Thyroid gland (tissue), 4 donors: ENCODE data around the gene PCDHGC3. TPM values are rescaled to one million over a fixed set of nuclear protein-coding genes. Genes with fewer than 3 reads are reported as not detected.

Source experiments
- DNase-seq, 2 donors: peaks; one replicate each; pipeline ENCODE4 v3.0.0-alpha.2; 2019
- H3K27ac ChIP-seq, 3 donors: fragments of 200-600 bp; sonication (generic); 1 replicate in 2 of 3; 2 replicates in 1 of 3; pipeline ENCODE4 v1.5.1; 2016 to 2019; ENCODE audit warnings: mild to moderate bottlenecking in 1 of 3, moderate library complexity in 1 of 3
- H3K27me3 ChIP-seq: fragments of 200-600 bp; sonication (generic); one replicate; pipeline ENCODE4 v1.5.1; 2019
- H3K36me3 ChIP-seq, 2 donors: fragments of 200-600 bp; sonication (generic); one replicate each; pipeline ENCODE4 v1.5.1; 2016 to 2019
- H3K4me1 ChIP-seq, 2 donors: fragments of 200-600 bp; sonication (generic); one replicate each; pipeline ENCODE4 v1.5.1; 2017 to 2019
- H3K4me3 ChIP-seq, 3 donors: fragments of 200-600 bp; sonication (generic); replicated peaks in 1 of 3; 1 replicate in 2 of 3; 2 replicates in 1 of 3; pipeline ENCODE4 v1.5.1; 2016; ENCODE audit warnings: mild to moderate bottlenecking in 1 of 3
- H3K9me3 ChIP-seq: fragments of 200-600 bp; sonication (generic); one replicate; pipeline ENCODE4 v1.5.1; 2017
- POLR2A ChIP-seq, 2 donors: fragments of 450-650 bp; IDR thresholded peaks; one replicate each; pipeline ENCODE4 v1.6.1; 2017; ENCODE audit warnings: antibody characterized with exemption in 2 of 2, mild to moderate bottlenecking in 2 of 2, moderate library complexity in 1 of 2
- WGBS, 2 donors: methylation state at CpG; one replicate each; pipeline ENCODE4 v1.1.5; 2017; 5-methylcytosine and 5-hydroxymethylcytosine counted together
- intact Hi-C: fragments of 100-400 bp; cut with DNase I; formaldehyde crosslinking; loops from one replicate; pipeline ENCODE4 v1.15.1; 2023
- total RNA-seq, 4 donors: library from RNA; depleted of rRNA; stranded (reverse); fragments of >200 nt; gene quantifications; one replicate each; pipeline ENCODE4 v1.2.3, GENCODE V29; 2016
- TF ChIP-seq, protein P1 (sequence below), 6 experiments: fragments of 200-600 bp in 3 of 6; fragments of 450-650 bp in 3 of 6; sonication (generic) in 3 of 6; IDR thresholded peaks; one replicate each; pipeline ENCODE4 v1.5.1; 2016 to 2019; ENCODE audit warnings: antibody characterized with exemption in 6 of 6, mild to moderate bottlenecking in 2 of 6, inconsistent platforms in 1 of 6, moderate library complexity in 1 of 6

PCDHGC3 gene
- total RNA-seq, 4 donors from 2014 or later = 24.7 to 31.5 (median 27.6) TPM

DNA sequence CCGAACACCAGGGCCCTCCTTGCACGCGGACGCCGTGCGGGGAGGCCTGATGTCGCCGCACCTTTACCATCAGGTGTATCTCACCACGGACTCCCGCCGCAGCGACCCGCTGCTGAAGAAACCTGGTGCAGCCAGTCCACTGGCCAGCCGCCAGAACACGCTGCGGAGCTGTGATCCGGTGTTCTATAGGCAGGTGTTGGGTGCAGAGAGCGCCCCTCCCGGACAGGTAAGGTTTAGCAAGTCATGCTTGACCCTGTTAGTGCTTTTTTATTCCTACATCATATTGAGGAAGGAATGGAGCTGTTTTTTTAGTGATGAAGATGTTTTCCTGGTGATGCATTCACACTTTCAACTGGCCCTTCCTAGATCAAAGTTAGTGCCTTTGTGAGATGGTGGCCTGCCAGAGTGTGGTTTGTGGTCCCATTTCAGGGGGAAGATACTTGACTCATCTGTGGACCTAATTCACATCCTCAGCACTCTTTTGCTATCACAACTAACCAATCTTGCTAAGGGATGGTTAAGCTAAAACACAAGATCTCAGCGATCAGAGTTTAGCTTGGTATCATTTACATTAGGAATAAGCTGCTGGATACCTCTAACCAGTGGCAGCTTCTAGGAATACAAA, 2.7 kb downstream of the PCDHGC3 start:
- TF ChIP-seq, protein P1, sequence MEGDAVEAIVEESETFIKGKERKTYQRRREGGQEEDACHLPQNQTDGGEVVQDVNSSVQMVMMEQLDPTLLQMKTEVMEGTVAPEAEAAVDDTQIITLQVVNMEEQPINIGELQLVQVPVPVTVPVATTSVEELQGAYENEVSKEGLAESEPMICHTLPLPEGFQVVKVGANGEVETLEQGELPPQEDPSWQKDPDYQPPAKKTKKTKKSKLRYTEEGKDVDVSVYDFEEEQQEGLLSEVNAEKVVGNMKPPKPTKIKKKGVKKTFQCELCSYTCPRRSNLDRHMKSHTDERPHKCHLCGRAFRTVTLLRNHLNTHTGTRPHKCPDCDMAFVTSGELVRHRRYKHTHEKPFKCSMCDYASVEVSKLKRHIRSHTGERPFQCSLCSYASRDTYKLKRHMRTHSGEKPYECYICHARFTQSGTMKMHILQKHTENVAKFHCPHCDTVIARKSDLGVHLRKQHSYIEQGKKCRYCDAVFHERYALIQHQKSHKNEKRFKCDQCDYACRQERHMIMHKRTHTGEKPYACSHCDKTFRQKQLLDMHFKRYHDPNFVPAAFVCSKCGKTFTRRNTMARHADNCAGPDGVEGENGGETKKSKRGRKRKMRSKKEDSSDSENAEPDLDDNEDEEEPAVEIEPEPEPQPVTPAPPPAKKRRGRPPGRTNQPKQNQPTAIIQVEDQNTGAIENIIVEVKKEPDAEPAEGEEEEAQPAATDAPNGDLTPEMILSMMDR (IDR thresholded peaks at IDR 0.05) = peak in 4 of 6 experiments; percentile 25 to 57 (median 49)
- no peak for TF ChIP-seq POLR2A (IDR thresholded peaks at IDR 0.05)
- Histone ChIP-seq H3K27me3 (no peaks in the 10 kb centered on the region), H3K36me3 (no peaks in the 10 kb centered on the region), H3K4me1 (peaks cover 14 to 35% of the 10 kb centered on the region in 2 donors), H3K4me3 (no peak overlapping the region), H3K9me3 (no peaks in the 10 kb centered on the region), H3K27ac (no peak overlapping the region)
- intact Hi-C loops = loop anchor here (5.0 to 10.0 kb wide), 2 partner anchors 39 to 76 kb away; no protein-coding TSS in a partner anchor
- 25 to 34% methylated on average over 13 to 20 of the region's 20 CpGs for WGBS, 2 donors
- DNase-seq = peak; percentile 87 to 89

DNA sequence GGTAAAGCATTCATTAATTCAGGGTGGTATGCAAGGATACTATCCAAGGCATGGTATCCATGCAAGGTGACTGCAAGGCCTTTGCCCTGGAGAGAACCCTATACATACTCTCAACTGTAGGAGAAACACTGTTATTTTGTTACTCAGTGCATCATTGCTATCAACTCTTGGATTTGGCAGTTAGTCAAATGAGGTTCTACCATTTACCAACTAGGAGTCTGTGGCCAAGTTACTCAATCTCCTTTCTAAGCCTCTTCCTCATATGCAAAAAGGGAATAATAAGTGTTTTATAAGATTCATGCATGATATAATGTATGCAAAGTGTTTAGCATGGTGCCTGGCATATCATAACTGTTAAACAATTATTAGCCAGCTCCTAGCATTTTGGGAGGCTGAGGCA, 4.0 kb downstream of the PCDHGC3 start:
- peaks cover 20 to 44% of the 10 kb centered on the region in 2 donors for H3K4me1 ChIP-seq
- no peaks in the 10 kb centered on the region for H3K9me3 ChIP-seq
- no peak for DNase-seq
- TF ChIP-seq POLR2A (IDR thresholded peaks at IDR 0.05) = no peak
- TF ChIP-seq, protein P1 (IDR thresholded peaks at IDR 0.05) = no peak
- H3K36me3 ChIP-seq = no peaks in the 10 kb centered on the region
- no peak overlapping the region for H3K27ac ChIP-seq
- H3K4me3 ChIP-seq = no peak overlapping the region
- H3K27me3 ChIP-seq = no peaks in the 10 kb centered on the region
- intact Hi-C loops = loop anchor here (5.0 to 10.0 kb wide), 2 partner anchors 38 to 75 kb away; no protein-coding TSS in a partner anchor

- no peak for DNase-seq
- H3K4me1 ChIP-seq = peaks cover 7 to 30% of the 10 kb centered on the region in 2 donors
- intact Hi-C loops = no loop called here
- no peaks in the 10 kb centered on the region for H3K27me3 ChIP-seq
- no peak overlapping the region for H3K27ac ChIP-seq
- no peak overlapping the region for H3K4me3 ChIP-seq
- no peaks in the 10 kb centered on the region for H3K36me3 ChIP-seq
- H3K9me3 ChIP-seq = no peaks in the 10 kb centered on the region
- 73 to 79% methylated on average over 3 of the region's 3 CpGs for WGBS, 2 donors
- TF ChIP-seq, protein P1 (IDR thresholded peaks at IDR 0.05) = no peak
- TF ChIP-seq POLR2A (IDR thresholded peaks at IDR 0.05) = no peak
These were observed 8.1 kb downstream of the PCDHGC3 start for GRCh38 chr5:141483902-141484301.

DNA sequence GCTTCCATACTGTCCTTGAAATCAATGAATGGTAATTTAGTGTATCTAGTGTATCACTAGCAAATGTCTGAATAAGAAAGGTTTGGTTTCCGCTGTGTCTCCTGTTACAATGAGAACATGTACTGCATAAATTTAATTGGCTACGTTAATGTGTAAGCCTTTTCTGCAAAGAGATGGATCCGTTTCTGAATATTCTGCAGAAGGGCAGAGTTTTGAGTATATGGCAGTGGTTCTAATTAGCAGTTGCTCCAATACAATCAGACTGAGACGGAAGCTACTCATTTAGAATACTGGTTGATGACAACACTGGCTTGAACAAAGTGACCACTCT, 8.5 kb downstream of the PCDHGC3 start:
- TF ChIP-seq POLR2A (IDR thresholded peaks at IDR 0.05) = no peak
- TF ChIP-seq, protein P1 (IDR thresholded peaks at IDR 0.05) = no peak

DNA sequence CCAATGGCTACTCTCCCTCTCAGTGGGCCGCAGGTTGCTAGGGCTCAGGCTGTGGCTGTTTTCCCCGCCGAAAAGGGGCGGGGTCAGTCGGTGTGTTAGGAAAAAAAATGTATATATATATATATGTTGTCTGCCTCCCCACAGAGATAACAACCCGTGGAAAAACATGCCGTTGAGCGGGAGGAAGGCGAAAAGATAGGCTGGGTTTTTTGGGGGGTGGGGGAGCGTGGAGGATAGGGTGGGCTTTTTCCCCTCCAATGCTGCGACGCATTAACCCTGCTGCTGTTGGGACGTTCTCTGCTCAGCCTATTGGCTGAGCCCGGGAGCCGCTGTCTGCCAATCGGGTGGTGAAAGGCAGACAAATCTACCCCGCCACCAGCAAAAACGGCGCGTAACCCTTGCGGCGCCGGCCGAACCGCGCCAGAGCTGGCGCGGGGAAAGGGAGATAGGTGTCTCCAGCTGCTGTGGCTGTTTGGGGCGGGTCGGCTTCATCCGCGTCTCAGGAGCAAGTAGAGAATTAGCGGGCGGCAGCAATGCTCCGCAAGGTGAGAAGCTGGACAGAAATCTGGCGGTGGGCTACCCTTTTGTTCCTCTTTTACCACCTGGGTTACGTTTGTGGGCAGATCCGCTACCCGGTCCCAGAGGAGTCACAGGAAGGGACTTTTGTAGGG, 9.0 kb downstream of the PCDHGC3 start, which contains the start of gene PCDHGC4:
Gene PCDHGC4, plus strand, starts transcription at position 390 of the 671 bp plus-strand sequence. Its CDS starts 144 bp downstream, at position 534.
- Histone ChIP-seq H3K4me1 (peaks cover 7 to 34% of the 10 kb centered on the region in 2 donors), H3K36me3 (no peaks in the 10 kb centered on the region), H3K27me3 (no peaks in the 10 kb centered on the region), H3K4me3 (peak within 1 kb of the TSS in 1 of 3 donors; percentile 18), H3K27ac (no peak within 1 kb of the TSS), H3K9me3 (no peaks in the 10 kb centered on the region)
- WGBS, 2 donors = 5 to 7% methylated on average over 32 to 33 of the region's 39 CpGs
- intact Hi-C loops = no loop called here
- TF ChIP-seq POLR2A (IDR thresholded peaks at IDR 0.05) = no peak
- TF ChIP-seq, protein P1 (IDR thresholded peaks at IDR 0.05) = no peak
- no peak for DNase-seq

More for the DNA sequence above, 8.5 kb downstream of the PCDHGC3 start:
- 41 to 60% methylated on average over 4 of the region's 4 CpGs for WGBS, 2 donors
- DNase-seq = no peak
- H3K27ac ChIP-seq = no peak overlapping the region
- H3K4me1 ChIP-seq = peaks cover 7 to 34% of the 10 kb centered on the region in 2 donors
- H3K9me3 ChIP-seq = no peaks in the 10 kb centered on the region
- no peaks in the 10 kb centered on the region for H3K36me3 ChIP-seq
- no peaks in the 10 kb centered on the region for H3K27me3 ChIP-seq
- H3K4me3 ChIP-seq = peak overlapping the region in 1 of 3 donors; percentile 18
- intact Hi-C loops = no loop called here
